NCI-H510A (cell line): Measurements from ENCODE around the gene TRIM67.
"Not testable (repeated sequence)": the region's sequence is repeated elsewhere in the genome, so short reads cannot be mapped to it uniquely, and the experiment has no call there.

ENCODE experiments used
- DNase-seq: peaks from one replicate; lab custom pipeline; 2025; lab: John Stamatoyannopoulos, UW

The TRIM67 gene

DNA sequence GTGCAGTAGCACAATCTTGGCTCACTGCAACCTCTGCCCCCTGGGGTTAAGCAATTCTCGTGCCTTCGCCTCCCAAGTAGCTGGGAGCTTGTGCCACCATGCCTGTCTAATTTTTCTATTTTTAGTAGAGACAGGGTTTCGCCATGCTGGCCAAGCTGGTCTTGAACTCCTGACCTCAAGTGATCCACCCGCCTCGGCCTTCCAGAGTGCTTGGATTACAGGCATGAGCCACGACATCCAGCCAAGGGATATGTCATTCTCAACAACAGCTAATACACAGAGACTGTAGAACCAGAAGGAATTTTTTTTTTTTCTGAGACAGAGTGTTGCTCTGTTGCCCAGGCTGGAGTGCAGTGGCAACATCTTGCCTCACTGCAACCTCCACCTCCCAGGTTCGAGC, 3.7 kb upstream of the TRIM67 start:
- not testable (repeated sequence) for DNase-seq

DNA sequence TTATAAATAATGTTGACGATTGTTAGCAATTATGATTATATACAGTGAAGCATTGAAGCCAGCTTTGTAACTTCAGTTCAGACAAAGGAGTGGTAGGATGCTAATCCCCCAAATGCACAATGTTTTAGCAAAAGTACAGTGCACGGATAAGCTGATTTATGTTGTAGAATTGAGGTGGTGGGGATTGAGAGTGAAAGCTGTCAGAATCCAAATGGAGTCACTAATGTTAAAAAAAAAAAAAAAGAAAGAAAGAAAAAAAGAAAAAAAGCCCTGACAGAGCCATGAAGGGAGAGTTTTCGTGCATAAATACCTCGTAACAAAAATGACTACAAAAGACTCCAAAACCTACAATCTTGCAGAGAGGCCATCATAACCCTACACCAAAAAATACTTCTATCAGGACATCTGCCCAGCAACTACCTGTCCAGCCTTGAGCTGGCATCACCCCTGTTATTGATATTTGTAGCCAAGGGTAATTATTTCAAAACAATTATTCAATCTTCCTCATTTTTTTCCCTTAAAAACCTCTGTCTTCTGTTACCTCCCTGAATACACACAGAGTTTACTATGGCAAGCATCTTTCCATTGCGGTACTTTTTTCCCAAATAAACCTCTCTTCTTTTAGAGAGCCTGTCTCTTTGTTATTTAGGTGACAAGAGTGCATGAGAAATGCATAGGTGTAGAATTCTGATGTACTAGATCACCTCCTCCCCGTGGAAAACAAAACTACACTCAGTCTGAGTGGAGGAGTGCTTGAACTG, 2.5 kb upstream of the TRIM67 start:
- no peak for DNase-seq

DNA sequence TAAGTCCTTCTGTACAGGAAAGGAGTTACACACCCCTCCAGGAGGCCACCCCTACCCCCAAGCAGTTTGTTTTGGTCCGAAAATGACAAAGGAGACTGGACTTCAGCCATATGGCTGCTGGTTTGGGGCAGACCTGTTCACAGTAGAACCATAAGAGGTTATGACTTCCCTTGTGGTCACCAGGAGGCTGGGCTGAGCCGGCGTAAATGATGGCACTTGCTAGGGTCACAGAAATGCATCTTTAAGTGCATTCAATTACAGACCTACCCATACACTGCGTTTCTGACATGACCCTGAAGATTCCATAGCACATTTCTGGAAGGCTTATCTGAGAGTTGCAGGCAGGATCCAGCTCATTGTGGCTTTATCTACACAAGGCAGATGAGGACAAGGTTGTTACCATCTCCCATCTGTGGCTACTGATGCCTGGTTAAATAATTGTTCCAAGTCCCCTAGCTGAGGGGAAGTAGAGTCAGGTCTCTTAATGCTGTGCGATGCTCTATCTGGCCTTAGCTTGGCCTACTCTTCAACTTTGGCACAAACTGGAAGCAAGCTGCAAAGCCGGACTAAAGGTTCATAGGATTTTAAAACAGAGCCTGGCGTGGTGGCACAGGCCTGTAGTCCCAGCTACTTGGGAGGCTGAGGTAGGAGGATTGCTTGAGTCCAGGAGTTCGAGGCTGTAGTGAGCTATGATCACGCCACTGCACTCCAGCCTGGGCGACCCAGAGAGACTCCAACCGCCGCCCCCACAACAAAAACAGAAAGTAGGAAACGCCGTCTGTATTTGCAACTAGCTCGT, 1.7 kb upstream of the TRIM67 start:
- no peak for DNase-seq

DNA sequence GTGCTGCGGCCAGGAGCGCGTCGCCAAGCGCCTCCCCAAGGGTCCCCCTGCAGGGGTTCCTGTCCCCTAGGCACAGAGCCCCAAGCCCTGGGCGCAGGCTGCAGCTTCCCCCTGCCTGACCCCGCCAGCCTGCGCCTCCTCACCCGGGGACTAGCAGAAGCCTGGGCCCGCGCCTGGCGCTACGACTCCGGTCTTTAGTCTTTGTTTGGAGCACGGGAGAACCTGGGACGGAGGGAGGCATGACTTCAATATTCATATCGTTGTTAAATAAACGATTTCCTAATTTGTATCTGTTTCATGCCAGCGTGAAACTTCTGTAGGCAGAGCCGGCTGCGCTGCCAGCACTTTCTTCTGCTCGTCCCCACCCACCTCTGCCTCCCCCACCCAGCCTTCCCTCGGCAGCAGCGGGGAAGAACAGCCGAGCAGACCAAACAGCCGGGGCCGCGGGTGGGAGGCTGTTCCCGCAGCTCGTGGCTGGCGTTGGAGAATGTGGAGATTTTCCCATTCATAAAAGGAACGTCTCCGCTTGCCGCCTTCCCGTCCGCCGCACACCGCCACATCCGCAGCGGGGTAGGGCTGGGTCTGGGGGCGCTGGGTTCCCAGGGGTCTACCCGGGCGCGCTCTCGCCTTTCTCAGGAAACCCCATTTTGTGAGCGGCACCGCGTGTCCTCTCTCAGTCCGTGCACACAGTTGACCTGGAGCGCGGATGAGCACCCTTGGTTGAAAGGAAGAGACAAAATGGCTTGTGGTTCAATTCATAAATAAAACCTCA, 777 bp upstream of the TRIM67 start:
- peak; percentile 35 for DNase-seq

DNA sequence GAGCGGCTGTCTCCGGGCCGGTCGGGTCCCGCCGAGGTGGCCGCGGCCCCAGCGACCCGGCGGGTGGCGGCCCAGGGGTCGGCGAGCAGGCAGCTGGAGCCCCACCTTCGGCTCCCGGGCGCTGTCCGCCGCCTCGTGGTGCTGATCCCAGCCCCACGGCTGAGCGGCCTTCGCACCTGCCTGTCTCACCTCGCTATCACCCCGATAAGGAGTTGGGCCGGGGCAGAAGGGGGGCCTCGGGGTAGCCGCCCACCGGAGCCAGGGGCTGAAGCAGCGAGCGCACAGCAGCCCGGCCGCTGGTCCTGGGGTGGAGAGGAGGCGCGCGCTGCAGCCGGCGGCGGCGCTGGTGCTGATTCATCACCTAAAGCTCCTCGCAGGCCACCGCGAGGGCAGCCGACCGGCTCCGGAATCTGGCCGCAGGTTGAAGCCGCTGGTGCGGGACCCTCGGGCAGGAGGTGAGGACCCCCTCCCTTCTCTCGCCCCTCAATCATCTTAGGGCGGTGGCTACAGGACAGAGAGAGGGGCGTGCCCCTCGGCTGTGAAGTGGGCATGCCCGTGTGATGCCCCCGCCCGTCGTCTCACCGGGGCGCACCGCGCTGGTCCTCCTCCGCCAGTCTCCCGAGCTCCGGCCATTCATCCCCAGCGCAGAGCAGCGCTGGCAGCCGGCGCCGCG, 575 bp downstream of the TRIM67 start:
- peak; percentile 52 for DNase-seq

GRCh38 chr1:231162970-231163829, 1.3 kb downstream of the TRIM67 start:
- no peak for DNase-seq

GRCh38 chr1:231163830-231164427, 2.1 kb downstream of the TRIM67 start:
- no peak for DNase-seq

- no peak for DNase-seq
Observed at GRCh38 chr1:231165371-231165770, 3.5 kb downstream of the TRIM67 start.

- DNase-seq = no peak
Observed at GRCh38 chr1:231166398-231166797, 4.5 kb downstream of the TRIM67 start.

DNA sequence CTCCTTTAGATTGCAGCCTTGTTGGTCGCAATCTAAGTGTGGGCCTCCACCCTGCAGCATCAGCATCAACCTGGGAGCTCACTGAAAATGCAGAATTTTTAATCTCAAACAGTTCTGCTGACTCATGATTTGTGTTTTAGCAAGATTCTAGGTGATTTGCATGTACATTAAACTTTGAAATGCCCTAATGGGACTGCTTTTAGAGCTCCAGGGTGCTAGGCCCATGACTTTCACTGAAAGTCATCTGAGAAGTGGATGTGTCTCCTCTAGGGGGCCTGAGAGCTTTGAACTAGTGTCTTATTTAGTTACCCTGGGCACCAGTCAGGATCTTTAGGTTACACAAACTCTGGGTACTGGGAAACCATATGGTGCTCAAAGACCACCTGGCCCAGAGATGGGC, 9.0 kb downstream of the TRIM67 start:
- no peak for DNase-seq

- DNase-seq = no peak
Observed at GRCh38 chr1:231171623-231172197, 9.9 kb downstream of the TRIM67 start.

GRCh38 chr1:231172411-231172810, 10.6 kb downstream of the TRIM67 start:
- DNase-seq = peak; percentile 49

- no peak for DNase-seq
Observed at GRCh38 chr1:231176421-231176820, 14.6 kb downstream of the TRIM67 start.

DNA sequence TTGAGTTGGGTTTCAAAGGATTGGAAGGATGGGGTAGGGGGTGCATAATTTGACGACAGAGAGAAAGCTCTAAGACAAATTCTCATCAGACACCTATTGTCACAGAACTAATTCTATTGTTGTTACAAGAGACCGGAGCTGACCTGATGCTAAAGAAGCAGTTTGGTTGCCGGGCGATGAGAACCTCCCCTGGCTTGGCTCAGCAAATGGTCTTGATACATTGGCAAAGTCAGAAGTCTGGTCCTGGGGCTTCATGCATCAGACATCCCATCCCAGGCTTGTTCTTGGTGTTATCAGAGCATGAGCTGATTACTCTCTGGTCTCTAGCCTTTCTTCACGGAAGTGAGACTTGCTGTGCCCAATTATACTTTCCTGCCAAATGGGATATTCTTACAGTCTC, 15.4 kb downstream of the TRIM67 start:
- no peak for DNase-seq

DNA sequence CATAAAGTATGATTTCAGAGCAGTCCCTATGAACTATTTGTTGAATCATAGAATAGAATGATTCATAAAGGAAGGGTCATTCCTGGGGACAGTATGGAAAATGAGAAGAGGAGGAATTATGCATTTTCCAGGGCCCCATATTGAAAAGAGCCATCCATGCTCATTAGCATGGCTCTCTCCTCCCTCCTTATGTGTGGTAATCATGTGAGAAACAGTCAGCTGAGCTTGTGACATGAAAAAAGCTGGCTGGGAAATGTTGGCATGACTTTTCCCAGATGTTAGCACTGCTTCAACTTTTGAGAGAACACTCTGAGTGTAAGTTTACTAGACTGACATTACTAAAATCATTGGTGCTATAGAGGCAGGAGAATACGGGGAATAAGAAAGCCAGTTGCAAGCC, 16.1 kb downstream of the TRIM67 start:
- no peak for DNase-seq

GRCh38 chr1:231178970-231179369, 17.1 kb downstream of the TRIM67 start:
- DNase-seq = no peak

DNA sequence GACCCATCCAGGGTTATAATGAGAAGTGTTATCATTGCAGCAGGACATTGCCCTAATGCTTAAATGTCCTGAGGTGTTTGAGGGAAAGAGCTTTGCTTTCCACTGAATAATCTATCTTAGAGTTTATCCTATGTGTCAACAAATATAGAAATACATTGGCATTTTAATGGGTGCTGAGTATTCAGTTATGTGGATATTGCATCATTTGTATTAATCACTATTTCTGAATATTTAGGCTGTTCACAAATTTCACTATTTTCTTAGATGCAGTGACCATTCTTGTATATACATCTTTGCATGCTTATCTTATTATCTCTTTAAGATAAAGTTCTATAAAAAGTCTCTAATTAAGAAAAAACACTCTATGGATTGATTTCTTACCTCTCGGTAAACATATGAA, 18.2 kb downstream of the TRIM67 start:
- no peak for DNase-seq

DNA sequence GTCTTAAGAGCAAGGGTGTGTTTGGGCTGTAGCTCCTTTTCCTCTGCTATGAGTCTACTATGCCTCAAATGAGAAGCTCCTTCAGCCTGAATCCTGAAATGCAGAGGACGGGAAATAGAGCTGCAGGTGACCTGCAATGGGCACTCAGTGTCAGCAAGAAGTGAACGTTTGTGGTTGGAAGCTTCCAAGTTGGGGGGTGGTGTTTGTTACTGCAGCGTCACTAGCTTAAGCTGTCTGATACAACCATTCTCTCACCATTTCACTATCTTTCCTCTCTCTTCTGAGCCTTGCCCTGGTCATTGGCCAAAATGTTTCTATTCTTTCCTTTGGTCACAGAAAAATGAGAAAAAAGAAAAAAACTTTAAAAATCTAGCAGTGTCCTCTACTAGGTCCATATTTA, 19.4 kb downstream of the TRIM67 start:
- no peak for DNase-seq

GRCh38 chr1:231182317-231182716, 20.5 kb downstream of the TRIM67 start:
- DNase-seq = no peak
